ENCODE data around the gene CLEC16A. TPM values are rescaled to one million over a fixed set of nuclear protein-coding genes. Genes with fewer than 3 reads are reported as not detected.
A peak's percentile ranks its signal among the peaks of the same experiment; 100 is the strongest.

The CLEC16A gene
- total and polyA plus RNA-seq, 9 of the 15 experiments (the other 6 are each of a cell fraction or from before 2014, with no cell fraction given): 1.00 to 22.3 (median 10.0) TPM

GRCh38 chr16:10964039-10964890 lies 19.9 kb downstream of the CLEC16A start (continued):
- TF ChIP-seq FOXJ3 (CRISPR knock-in tag; IDR thresholded peaks at IDR 0.05) (no peak), TAF15 (IDR thresholded peaks at IDR 0.05; ENCODE audit: low read depth, low read length) (no peak), ZNF3 (CRISPR knock-in tag; IDR thresholded peaks at IDR 0.05) (no peak), BDP1 (IDR thresholded peaks at IDR 0.05; ENCODE audit: insufficient read depth, insufficient read length) (no peak), ZNF165 (CRISPR knock-in tag; IDR thresholded peaks at IDR 0.05; ENCODE audit: borderline replicate concordance) (no peak), ILK (tag; IDR thresholded peaks at IDR 0.05; ENCODE audit: borderline replicate concordance, low read depth) (no peak), MEIS2 (IDR thresholded peaks at IDR 0.05; ENCODE audit: partially characterized antibody) (peak; percentile 78), NFIC (IDR thresholded peaks at IDR 0.05) (no peak), HEY1 (CRISPR knock-in tag; IDR thresholded peaks at IDR 0.05; ENCODE audit: borderline replicate concordance) (no peak), U2AF1 (optimal IDR thresholded peaks at IDR 0.05; ENCODE audit: low read depth, low read length) (no peak), ZBTB8A (IDR thresholded peaks at IDR 0.05; ENCODE audit: partially characterized antibody) (no peak), ETV1 (tag; conservative IDR thresholded peaks at IDR 0.05; ENCODE audit: low read depth) (no peak), ILF3 (IDR thresholded peaks at IDR 0.05; ENCODE audit: borderline replicate concordance) (no peak), TEAD4 (IDR thresholded peaks at IDR 0.05; ENCODE audit: low read length) (no peak), TEAD4 (CRISPR knock-in tag; IDR thresholded peaks at IDR 0.05; ENCODE audit: borderline replicate concordance) (no peak), TFAM (CRISPR knock-in tag; conservative IDR thresholded peaks at IDR 0.05) (no peak), STAT5B (CRISPR knock-in tag; IDR thresholded peaks at IDR 0.05) (no peak), RBM17 (IDR thresholded peaks at IDR 0.05; ENCODE audit: borderline replicate concordance, low read depth, low read length) (no peak)
- TF ChIP-seq, protein P1, sequence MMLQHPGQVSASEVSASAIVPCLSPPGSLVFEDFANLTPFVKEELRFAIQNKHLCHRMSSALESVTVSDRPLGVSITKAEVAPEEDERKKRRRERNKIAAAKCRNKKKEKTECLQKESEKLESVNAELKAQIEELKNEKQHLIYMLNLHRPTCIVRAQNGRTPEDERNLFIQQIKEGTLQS (IDR thresholded peaks at IDR 0.05): no peak
- TF ChIP-seq, protein P1 (CRISPR knock-in tag; conservative IDR thresholded peaks at IDR 0.05): no peak
- TF ChIP-seq, protein P2, sequence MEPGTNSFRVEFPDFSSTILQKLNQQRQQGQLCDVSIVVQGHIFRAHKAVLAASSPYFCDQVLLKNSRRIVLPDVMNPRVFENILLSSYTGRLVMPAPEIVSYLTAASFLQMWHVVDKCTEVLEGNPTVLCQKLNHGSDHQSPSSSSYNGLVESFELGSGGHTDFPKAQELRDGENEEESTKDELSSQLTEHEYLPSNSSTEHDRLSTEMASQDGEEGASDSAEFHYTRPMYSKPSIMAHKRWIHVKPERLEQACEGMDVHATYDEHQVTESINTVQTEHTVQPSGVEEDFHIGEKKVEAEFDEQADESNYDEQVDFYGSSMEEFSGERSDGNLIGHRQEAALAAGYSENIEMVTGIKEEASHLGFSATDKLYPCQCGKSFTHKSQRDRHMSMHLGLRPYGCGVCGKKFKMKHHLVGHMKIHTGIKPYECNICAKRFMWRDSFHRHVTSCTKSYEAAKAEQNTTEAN (CRISPR knock-in tag; IDR thresholded peaks at IDR 0.05): no peak
- TF ChIP-seq, protein P3, sequence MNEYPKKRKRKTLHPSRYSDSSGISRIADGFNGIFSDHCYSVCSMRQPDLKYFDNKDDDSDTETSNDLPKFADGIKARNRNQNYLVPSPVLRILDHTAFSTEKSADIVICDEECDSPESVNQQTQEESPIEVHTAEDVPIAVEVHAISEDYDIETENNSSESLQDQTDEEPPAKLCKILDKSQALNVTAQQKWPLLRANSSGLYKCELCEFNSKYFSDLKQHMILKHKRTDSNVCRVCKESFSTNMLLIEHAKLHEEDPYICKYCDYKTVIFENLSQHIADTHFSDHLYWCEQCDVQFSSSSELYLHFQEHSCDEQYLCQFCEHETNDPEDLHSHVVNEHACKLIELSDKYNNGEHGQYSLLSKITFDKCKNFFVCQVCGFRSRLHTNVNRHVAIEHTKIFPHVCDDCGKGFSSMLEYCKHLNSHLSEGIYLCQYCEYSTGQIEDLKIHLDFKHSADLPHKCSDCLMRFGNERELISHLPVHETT (CRISPR knock-in tag; conservative IDR thresholded peaks at IDR 0.05 in 1 of 2, IDR thresholded peaks at IDR 0.05 in 1 of 2): no peak

All from K562 (cell line).